ENCODE results near the gene ZNF518B.
"Not testable (repeated sequence)": the region's sequence is repeated elsewhere in the genome, so short reads cannot be mapped to it uniquely, and the experiment has no call there.

ZNF518B gene

DNA sequence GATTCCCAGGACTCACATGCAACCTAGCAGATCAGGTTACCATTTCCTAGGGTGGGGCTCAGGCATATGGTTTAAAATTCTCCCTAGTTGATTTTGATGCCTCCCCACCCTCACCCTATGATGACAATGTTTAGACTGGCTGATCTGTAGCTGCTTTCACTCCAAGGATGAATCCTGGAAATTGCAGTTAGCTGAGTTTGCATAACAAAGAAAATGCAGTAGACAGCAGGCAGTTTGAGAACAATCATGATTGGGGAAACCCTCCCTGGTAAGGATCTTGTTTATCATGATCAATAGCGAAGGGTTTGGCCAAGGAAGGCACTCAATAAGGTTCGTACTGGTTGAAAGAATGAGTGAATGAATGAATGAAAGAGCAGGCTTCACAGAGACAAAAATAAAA is 2.1 kb downstream of the ZNF518B start:
- no peak for DNase-seq

DNA sequence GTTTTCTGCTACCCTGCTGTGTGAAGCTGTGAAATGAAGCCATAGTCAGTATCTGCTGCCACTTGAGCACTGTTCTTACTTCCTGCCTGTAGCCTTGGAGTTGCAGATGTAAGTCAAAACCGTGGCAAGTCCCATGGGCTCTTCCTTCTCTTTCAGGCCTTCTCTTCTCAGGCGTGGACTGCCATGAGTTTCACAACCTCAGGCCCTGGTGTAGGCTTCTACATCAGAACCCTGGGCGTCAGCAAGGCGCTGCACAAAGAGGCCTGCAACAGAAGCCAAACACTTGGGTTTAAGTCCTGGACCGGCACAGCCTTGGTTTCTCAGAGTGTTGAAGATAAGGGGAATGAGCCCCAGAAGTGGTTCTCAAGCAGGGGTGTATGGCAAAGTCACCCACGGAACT is 2.5 kb downstream of the ZNF518B start:
- no peak for DNase-seq

DNA sequence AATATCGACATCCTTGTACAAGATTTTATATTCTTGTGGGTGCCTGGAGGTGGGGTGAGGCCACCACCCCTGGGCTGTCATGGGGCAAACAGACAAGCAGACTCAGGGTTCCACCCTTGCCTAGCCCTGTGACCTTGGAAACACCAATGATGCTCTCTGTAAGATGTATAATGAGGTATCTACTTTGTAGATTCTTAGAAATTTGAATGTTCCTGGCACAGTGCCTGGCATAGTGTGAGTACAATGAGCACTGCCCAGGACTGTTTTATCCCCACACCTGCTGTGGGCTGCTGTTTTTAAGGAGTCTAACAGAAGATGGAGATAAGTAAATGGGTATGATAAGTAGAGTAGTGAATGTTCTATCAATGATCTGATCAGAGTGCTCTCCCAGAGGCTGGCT is 3.1 kb downstream of the ZNF518B start:
- no peak for DNase-seq

DNA sequence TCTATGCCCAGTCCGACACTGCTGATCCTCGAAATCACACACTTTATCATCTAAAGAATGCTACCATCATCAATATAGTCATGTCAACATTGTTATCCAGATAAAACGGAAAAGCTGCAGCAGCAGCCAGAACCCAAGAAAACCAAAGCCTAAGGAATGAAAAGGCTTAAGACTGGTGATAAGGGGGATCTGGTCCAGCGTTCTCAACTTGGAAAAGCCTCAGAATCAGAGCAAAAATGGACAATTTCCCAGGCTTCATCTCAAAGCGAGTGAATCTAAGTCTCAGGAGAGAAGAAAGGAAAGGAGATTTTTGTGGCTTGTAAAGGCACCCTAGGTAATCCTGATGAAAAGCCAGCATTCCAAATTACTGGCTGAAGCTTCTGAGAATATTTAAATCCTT is 8.2 kb downstream of the ZNF518B start:
- DNase-seq, result no peak

DNA sequence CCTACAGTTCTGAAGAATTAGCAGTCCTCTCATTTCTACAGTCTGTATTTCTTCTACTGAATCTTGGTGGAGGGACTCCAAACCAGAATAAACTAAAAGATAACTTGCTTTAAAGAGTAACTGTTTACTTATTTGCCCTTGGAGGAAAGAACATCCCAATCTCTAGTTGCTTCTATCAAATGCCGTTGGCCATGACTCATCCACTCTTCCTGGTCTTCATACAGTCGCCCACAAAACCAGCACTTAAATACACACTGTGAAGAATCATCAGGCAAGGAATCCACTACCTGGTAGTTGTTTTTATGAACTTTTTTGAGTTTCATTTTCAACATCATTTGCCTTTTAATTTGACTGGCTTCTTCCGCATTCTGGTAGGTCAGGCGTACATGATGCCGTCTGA is 14.2 kb downstream of the ZNF518B start:
- no peak for DNase-seq

DNA sequence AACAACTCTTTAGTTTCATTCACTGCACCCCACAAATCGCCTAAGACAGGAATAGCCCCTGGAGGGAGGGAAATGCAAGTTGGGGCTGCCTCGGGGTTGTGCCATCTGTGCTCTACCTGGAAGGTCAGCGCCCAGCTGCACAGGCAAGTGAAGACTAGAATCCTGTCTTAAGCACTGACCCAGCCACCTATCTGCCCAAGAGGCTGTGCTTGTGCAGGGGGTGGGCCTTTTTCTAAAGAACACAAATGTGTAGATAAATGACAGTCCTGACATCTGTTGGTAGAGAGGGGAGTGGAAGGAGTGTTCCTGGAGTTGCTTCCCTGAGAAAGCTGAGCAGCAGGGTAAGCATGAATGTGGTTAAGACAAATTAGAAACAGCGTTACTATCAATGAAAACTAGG is 15.7 kb downstream of the ZNF518B start:
- no peak for DNase-seq

DNA sequence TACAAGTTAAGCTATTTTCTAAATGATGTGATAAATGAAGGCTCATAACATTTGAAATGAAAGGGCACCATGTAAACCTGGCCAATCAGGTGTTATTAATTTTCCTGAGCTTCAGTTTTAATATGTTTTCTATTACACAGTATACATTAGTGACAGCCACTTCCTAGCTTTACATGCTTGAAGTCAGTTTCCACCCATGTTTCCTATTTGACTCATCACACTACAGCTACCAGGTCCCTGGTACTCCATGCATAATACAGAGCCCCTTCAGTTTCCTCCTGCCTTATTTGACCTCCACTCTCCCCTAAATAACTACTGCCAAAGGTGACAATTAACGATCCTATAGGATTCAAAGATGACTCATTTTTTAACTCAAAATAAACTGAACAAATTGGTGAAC is 18.3 kb downstream of the ZNF518B start:
- no peak for DNase-seq

DNA sequence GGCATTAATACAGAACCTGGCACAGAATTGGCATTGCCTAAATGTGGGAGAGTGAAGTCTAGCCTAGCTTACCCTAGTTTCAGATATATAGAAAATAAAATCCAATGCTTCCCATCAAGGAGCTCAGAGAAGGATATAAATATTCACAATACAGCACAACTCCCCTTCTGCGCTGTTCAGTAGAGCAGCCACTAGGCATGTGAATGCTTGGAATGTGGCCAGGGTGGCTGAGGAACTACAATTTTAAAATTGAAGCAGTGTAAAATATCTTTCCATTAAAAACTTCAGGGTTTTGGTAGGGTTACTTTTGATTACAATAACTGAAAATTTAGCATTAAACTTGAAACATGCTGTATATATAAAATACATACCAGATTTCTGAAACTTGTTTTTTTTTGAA is 19.5 kb downstream of the ZNF518B start:
- no peak for DNase-seq

DNA sequence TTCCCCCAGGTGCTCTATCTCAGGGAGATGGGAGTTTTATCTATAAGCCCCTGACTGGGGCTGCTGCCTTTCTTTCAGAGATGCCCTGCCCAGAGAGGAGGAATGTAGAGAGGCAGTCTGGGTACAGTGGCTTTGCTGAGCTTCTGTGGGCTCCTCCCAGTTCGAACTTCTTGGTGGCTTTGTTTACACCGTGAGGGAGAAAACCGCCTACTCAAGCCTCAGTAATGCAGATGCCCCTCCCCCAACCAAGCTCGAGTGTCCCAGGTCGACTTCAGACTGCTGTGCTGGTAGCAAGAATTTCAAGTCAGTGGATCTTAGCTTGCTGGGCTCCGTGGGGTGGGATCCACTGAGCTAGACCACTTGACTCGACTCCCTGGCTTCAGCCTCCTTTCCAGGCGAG is 29.5 kb downstream of the ZNF518B start:
- DNase-seq, result not testable (repeated sequence)

DNA sequence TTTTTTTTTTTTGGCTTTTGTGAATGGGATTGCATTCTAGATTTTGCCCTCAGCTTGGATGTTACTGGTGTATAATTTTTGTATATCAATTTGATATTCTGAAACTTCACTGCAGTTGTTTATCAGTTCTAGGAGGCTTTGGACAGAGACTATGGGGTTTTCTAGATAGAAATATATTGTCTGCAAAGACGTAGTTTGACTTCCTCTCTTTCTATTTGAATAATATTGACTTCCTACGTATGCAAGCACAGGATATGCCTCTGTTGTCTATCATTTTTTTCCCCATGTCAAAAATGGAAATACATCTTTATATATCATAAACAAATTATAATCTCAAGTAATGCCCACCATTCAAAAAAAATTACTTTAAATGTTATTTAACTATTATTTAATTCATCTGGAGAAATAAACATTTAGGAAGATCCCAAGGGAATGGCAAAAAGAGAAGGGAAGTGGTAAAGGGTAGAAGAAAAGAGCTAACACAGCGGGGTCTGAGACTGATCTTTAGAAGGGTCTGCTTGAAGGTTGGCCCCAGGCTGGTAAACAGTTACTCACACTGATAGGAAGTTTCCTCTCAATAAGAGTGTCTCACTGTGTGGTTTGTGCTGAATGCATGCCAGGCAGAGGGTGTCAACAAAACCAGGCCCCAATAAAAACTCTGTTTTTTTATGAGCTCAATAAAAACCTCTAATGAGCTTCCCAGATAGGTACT is 35.7 kb downstream of the ZNF518B start:
- DNase-seq, result no peak

DNA sequence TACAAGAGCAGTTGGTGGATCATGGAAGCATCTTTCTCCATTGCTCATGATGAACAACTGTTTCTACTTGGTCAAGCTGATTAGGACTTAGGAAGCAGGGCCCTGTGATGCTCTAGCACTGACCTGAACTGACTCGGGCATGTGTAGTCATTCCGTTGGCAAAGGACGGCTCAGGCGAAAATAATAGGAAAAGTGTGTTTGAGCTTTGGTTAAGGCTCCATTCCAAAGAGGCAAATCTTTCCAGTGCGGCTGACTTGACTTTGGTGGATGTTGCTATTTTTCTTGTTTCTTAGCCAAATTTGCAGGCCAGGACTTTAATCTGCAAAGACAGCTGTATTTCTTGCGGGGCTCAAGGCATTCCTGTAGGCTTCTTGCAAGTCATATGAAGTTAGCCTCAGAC is 39.5 kb downstream of the ZNF518B start:
- no peak for DNase-seq

DNA sequence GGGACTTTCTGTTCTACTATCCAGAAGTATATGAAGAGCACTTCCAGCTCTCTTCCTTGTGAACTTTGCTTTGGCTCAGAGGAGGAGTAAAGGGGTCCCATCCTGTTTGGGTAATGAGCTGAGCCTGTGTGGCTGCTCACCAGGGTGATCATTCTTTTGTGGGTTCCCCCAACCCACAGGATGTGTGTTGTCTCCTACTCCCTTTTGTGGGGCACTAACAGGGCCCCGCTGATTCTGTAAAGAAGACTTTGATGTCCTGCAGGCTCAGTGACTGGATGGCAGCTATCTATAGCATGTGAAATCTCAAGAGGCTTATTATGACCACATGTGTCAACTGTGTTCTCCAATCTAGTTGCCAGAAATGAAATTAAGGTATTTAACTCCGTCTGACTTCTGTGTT is 40.8 kb downstream of the ZNF518B start:
- DNase-seq, result no peak

DNA sequence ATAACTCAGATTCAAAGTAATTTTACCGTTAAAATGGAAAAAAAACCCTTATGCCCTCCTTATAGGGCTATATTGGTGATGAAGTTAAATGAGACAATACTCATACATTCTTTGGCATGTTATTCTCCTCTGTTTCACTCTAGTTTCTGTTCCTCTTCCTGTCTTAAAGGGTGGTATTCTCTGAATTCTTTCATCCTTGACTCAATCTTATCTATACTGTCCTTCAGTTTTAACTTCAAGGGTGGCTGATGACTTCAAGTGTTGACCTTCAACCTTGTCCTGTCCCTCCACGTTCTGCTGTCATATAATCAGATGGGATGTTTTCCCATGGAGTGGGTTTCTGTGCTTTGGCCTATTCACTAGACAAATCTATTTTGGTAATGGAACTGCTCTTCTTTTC is 44.0 kb downstream of the ZNF518B start:
- no peak for DNase-seq

DNA sequence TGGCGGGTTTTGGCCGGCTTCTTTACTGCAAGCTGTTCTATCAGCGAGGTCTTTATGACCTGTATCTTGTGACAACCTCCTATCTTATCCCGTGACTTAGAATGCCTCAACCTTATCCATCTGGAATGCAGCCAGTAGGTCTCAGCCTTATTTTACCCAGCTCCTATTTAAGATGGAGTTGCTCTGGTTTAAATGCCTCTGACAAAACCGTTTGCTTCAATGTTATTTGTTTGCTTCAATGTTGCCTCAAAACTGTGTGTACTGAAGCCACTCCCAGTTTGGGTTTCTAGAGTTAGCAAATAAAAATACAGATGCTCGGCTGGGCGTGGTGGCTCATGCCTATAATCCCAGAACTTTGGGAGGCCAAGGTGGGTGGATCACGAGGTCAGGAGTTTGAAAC is 51.6 kb downstream of the ZNF518B start:
- DNase-seq, result no peak

DNA sequence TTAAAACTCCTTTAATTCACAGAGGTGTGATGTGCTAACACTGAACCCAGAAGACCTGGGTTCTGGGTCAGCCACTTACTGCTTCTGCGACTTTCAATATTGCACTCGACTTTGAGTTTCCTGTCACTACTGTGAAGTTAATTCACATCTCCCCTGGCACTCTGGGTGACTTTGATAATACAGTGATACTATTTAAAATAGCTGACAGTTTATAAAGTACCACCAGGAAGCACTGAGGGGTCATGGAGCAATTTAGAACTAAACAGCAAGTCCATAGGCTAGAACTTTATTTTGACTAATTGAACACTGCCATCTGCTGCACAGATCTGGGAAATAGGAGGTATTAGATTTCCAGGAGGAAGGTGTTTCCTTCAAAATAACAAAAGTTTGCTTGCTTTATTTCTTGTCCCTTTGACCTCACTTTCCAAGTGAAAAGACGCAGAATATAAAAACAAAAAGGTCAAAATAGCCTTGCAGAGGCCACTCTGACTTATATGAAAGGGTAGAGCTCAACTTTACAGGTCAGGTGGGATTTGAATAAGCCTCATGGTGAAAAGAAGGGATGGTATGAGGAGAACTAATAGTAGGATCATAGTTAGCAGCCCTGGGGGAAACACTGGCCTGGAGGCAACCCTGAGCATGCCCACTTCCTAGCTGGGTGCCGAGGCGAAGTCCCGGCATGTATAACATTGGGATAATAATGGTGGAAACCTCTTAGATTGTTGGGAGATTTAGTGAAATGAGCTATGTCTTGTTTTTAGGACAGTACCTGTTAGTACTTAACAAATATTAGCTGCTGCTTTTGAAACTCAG is 53.4 kb downstream of the ZNF518B start:
- DNase-seq, result no peak

DNA sequence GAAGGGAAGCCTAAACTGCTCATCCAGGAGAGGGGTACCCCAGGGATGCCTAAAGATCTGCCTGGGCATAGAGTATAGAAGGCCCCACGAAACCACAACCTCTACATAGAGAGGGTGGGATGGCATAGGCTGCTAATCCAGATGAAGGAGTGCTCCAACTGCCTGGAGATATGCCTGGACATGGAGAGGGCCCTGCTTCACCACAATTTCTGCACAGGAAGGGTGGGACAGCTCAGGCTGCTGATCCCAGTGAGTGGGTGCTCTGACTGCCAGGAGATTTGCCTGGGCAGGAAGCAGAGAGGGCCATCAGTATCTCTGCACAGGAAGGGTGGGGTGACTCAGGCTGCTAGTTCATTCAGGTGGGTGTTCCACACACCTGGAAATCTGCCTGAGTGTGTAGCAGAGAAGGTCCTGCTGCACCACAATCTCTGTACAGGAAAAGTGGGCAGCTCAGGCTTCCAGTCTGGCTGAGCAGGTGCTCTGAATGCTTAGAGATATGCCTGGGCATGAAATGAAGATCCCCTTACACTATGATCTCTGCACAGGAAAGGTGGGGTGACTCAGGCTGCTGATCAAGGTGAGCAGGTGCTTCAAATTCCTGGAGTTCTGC is 61.1 kb downstream of the ZNF518B start:
- DNase-seq, result no peak
